ENCODE measurements around the gene GPHN.
"Not testable (repeated sequence)": the region's sequence is repeated elsewhere in the genome, so short reads cannot be mapped to it uniquely, and the experiment has no call there.

GPHN gene

DNA sequence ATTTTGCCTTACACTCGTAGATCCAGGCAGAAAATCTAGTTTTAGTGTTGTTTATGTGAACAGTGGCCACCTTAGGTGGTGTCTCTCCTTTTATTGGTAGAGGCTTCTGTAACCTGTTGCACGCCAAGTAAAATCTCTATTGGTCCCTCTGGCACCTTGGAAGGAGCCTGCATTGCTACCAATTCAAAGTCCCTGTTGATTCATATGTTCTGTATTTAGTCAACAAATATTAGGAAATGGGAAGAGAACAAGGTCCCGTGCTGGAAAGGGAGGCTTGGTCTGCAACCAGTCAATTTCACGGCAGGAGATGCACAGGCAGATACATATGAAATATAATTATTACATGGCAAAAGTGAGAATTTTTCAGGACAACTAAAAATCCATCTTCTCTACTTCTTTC, 6.4 kb upstream of the GPHN start:
- no peak for DNase-seq (ENCODE audit: extremely low read depth in 1 of 2, low read depth in 1 of 2)

DNA sequence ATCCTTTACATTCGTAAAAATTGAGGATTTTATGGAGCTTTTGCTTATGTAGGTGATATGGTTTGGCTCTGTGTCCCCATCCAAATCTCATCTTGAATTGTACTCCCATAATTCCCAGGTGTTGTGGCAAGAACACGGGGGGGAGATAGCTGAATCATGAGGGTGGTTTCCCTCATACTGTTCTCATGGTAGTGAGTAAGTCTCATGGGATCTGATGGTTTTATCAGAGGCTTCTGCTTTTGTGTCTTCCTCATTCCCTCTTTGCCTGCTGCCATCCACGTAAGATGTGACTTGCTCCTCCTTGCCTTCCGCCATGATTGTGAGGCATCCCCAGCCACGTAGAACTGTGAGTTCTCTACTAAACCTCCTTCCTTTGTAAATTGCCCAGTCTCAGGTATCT, 5.1 kb upstream of the GPHN start:
- DNase-seq (ENCODE audit: extremely low read depth in 1 of 2, low read depth in 1 of 2), result not testable (repeated sequence)

DNA sequence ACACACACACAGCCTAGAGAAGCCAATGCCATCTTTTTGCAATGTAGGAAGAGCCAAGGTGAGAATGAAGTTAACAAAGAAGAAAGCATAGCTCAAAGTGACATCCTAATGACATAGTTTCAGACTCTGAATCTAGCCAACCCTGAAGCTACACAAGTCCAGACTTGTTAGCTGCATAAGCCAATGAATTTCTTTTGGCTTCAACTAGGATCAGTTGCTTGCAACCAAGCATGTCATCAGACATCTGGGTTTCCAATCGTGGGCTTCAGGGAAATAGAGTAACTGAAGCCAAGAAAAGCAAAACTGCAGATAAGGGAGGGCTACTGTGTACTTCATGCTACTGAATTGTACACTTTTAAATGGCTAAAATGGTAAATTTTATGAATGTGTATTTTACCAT, 4.4 kb upstream of the GPHN start:
- DNase-seq (ENCODE audit: extremely low read depth in 1 of 2, low read depth in 1 of 2), result no peak

DNA sequence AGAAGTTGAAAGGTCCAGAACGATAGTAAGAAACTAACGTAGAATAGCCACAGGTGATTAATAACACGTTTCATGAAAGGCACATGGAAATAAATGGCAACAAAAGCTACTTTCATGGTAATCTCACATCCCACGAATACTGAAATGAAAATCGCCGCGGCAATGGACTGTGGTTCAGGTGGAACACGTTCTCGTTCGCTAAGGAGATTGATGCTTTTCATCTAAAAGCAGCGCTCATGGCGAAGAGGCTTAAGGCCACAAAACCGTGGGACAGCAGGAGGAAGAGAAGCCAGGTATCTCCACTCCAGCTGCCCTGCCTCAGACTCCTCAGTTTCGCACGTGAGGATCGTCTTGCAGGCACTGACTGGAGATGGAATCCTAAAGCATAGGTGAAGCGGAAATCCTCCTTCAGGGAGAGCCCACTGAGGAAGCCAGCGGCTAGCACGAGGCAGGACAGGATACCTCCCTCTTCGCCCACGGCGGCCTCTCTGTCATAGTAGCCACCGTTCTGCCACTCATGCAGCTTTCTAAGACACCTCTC, 696 bp upstream of the GPHN start:
- no peak for DNase-seq (ENCODE audit: extremely low read depth in 1 of 2, low read depth in 1 of 2)

DNA sequence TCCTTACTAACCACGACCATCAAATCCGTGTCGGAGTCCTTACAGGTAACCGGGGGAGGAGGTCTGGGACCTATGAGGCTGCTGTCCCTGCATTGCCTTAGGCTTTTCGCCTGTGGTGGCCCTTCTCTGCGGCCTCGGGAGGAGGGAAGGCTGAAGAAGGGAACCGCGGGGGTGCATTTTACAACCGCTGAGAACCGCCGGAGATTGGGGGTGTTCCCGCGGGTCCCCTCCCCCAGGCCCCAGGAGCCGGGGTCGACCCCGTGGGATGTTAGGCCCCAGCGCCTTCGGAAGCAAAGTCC, 549 bp downstream of the GPHN start:
- DNase-seq (ENCODE audit: extremely low read depth in 1 of 2, low read depth in 1 of 2), result no peak

DNA sequence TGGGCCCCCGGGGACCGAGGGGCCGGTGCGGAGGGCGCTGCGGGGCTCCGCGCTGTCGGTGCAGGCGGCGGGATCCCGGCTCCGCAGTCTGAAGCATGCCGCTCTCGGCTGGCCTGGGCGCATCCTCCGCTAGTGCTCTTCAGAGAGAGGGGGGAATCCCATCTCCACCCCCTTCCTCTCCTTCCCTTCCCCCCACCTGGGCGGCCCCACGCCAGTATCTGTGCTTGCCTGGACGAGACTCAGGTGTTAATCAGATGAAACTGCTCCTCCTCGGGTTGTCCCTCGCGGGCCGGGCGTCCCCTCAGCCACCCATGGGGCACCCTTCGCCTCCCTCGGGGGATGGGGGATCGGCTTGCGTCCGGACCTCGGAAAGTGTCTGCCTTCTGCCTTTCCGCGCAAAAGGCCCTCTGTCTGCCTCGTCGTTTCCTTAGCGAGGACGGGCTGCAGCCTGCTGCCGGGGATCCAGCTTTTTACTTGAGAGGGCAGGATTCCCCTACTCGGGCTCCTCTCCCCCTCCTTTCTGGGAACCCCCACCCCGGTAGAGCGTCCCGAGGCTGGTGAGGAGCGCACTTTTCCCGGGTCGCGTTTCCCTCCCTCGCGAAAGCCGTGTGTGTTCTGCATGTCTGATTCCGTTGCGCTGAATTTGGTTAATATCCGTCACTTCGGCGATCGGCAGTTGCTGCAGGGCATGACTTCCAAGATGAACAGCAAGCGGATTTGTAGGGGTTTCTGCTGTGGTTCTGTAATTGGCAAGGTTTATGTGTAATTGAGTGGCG, 1.1 kb downstream of the GPHN start:
- DNase-seq (ENCODE audit: extremely low read depth in 1 of 2, low read depth in 1 of 2), result peak in 1 of 2 donors; percentile 7

DNA sequence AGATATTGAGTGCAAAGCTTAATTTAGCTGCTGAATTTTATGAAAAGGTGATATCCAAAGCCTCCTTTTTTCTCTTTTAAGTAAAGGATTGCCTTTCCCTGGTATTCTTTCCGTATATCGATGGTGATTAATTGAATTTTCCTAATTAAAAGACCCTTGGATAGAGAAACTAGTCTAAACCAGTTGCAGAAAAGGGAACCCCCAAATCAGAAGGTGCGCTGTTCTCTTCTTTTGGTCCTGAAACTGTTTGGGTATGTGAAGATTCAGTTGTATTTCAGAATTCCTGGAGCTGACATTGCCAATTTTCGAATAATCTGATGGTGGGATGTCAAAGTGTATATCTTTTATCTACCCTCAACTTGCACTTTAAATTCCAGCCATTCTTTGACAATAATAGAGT, 1.9 kb downstream of the GPHN start:
- no peak for DNase-seq (ENCODE audit: extremely low read depth in 1 of 2, low read depth in 1 of 2)

DNA sequence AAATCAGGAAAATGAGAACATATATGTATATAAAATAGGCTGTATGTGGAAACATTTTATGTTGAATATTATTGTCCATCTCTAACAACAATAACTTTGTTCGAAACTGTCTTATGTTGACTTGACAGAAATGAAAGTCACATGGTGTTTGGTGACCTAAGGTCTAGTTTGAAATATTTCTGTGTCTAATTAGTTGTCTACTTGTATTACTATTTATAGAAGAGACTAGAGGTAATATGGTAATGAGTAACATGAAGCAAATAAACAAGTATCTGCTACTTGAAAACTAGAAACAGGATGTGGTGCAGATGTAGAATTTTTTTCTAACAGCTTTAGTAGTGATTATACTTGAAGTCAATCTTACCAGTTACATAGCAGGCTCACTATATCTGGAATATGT, 3.9 kb downstream of the GPHN start:
- DNase-seq (ENCODE audit: extremely low read depth in 1 of 2, low read depth in 1 of 2), result no peak

DNA sequence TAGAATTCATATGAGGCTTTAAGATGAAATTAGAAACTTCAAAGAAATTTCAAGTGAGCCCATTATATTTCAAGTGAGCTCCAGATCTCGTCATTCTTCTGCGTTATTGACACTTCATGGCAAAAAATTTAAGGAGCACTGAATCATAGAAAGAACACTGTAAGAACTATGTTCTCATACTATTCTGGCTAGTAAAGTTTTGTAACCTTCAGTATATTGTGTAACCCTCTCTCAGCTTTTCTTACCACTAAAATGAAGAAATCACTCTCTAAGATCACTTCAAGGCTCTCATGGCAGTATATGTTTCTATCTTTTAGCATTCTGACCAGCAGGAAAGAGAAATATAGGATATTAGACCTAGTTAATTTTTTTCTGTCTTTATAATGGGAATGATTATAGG, 6.3 kb downstream of the GPHN start:
- no peak for DNase-seq (ENCODE audit: extremely low read depth in 1 of 2, low read depth in 1 of 2)

DNA sequence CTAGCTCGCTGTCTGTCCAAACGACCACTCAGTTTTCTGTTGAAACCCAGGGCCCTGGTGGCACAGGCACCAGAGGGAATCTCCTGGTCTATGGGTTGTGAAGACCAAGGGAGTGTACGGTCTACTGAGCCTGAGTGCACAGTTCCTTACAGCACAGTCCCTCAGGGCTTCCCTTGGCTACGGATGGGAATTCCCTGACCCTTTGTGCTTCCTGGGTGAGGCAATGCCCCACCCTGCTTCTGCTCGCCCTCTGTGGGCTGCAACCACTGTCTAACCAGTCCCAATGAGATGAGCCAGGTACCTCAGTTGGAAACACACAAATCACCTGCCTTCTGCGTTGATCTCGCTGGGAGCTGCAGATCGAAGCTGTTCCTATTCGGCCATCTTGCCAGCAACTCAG, 22.6 kb downstream of the GPHN start:
- no peak for DNase-seq (ENCODE audit: extremely low read depth in 1 of 2, low read depth in 1 of 2)

DNA sequence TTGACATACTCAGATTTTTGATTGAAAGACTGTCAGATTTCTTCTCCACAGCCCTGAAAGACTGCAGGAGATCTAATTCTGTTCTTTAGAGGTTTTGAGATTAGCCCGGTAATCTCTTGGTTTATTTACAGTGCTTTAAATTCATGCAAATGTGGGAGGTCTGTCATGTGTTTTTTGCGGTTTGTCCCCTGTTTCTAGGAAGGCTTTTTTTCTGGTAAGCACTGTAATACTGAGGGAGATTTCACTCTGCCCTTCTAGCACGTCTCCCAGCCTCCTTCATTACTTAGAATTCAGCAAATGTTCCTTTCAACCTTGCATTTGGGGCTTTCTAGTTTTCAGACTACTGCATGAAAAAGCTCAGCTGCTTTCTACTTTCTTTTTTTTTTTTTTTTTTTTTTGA, 31.1 kb downstream of the GPHN start:
- DNase-seq (ENCODE audit: extremely low read depth in 1 of 2, low read depth in 1 of 2), result no peak

DNA sequence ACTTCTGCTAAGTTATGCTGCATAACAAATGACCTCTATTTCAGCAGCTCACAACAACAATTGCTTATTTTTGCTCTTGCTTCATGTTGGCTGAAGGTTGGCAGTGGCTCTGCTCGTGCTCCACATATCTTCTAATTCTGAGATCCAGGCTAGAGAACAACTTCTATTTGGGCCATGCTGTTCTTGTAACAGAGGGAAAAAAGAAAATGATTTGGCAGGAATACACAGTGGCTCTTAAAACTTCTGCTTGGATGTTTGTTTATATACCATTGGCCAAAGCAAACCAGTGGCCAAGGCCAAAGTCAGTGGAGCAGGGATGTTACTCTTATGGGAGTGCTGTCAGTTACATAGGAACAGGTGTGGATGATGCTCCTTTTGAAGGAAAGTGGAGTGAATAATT, 32.1 kb downstream of the GPHN start:
- no peak for DNase-seq (ENCODE audit: extremely low read depth in 1 of 2, low read depth in 1 of 2)

DNA sequence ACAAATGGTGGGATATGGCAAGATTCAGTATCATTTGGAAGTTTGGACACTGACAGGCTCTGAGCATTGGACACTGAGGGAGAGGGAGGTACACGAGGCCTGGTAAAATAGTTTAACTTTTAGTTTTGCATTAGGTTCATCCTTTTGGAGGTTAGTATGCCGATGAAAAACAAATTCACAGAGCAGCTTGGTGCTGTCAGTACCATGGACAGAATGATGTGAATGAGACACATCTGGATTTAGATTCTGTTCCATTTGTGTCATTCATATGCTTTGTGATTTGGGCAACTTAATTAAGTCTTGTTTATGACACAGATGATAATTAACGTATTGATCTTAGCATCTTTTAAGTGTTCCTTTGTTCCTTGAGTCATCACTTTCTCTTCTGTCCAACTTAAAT, 33.7 kb downstream of the GPHN start:
- no peak for DNase-seq (ENCODE audit: extremely low read depth in 1 of 2, low read depth in 1 of 2)

DNA sequence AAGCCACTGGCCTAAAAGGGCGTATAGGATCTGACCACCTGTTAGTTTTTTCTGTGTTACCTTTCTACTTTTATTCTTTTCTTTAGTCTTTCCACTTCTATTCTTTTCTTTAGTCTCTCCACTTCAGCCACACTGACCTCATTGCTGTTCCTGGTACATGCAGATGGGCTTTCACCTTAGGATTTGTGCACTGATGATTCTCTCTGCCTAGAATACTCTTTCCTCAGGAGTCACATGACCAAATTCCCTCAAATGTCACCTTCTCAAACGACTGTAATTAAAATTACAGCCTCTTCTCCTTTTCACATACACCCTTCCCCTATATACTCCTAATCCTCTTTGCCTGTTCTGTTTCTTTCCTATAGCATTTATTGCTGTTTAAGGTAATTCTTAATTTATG, 36.0 kb downstream of the GPHN start:
- no peak for DNase-seq (ENCODE audit: extremely low read depth in 1 of 2, low read depth in 1 of 2)

DNA sequence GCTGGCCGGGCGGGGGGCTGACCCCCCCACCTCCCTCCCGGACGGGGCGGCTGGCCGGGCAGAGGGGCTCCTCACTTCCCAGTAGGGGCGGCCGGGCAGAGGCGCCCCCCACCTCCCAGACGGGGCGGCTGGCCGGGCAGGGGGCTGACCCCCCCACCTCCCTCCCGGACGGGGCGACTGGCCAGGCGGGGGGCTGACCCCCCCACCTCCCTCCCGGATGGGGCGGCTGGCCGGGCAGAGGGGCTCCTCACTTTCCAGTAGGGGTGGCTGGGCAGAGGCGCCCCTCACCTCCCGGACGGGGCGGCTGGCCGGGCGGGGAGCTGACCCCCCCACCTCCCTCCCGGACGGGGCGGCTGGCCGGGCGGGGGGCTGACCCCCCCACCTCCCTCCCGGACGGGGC, 37.2 kb downstream of the GPHN start:
- not testable (repeated sequence) for DNase-seq (ENCODE audit: extremely low read depth in 1 of 2, low read depth in 1 of 2)

DNA sequence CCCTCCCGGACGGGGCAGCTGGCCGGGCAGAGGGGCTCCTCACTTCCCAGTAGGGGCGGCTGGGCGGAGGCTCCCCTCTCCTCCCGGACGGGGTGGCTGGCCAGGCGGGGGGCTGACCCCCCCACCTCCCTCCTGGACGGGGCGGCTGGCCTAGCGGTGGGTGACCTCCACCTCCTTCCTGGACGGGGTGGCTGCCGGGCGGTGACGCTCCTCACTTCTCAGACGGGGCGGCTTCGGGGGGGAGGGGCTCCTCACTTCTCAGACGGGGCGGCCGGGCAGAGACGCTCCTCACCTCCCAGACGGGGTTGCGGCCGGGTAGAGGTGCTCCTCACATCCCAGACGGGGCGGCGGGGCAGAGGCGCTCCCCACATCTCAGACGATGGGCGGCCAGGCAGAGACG, 37.8 kb downstream of the GPHN start:
- not testable (repeated sequence) for DNase-seq (ENCODE audit: extremely low read depth in 1 of 2, low read depth in 1 of 2)

DNA sequence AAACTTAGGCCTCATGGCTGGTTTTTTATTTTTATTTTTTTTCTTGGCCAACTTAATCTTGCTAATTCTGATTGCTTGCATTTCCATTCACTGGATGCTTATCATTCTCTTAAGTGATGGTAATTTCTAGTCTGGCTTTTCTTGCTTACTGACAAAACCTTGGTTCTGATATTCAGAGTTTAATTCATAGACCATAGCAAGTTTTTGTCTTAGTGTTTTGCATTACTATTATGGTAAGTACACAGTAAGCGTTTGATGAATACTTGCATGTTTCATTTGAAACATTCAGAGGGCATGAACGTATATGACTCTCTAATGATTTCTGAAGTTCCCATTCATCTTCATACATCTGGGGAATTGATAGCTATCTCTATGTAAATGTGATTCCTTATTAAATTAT, 55.8 kb downstream of the GPHN start:
- DNase-seq (ENCODE audit: extremely low read depth in 1 of 2, low read depth in 1 of 2), result no peak

DNA sequence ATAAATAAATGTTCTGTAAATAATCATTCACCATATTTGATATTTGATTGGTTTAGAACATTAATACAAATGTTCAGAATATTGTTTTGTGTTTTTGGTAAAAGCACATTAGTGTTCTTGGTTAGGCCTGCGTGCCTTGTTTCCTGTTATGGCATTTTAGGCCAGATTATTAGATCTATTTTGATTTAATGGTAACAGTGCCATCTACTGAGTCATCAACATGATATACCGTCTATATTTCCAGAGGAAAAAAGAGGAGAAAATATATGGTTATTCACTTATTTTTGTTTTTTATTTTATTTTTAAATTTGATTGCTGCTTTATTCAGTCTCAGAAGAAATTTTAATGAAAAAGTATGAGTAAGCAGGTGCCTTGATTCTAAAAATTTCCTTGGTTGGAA, 60.3 kb downstream of the GPHN start:
- DNase-seq (ENCODE audit: extremely low read depth in 1 of 2, low read depth in 1 of 2), result no peak

DNA sequence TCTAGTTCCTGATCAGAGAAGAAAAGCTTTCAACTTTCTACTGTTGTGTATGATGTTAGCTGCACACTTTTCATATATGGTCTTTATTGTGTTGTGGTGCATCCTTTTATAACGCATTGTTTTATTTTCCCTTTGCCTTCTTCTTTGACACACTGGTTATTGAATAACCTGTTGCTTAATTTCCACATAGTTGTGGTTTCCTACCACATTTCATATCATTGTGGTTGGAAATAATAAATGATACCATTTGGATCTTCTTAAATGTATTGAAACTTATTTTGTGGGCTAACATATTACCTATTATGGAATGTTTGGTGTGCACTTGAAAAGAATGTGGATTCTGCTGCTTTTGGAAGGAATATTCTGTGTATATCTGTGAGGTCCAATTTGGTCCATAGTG, 64.9 kb downstream of the GPHN start:
- no peak for DNase-seq (ENCODE audit: extremely low read depth in 1 of 2, low read depth in 1 of 2)

DNA sequence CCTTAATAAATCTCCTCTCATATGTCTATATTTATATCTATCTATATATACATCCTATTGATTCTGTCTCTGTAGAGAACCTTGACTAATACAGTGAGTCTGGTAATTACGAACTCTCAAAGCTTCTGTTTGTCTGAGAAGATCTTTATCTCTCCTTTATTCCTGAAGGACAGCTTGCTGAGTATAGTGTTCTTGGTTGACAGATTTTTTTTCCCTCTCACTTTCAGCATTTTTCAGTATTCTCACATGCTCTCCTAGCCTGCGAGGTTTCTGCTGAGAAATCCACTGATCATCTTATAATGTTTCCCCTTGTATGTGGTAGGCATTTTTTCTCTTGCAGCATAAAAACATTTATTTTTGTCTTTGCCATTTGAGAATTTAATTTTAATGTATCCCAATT, 67.1 kb downstream of the GPHN start:
- DNase-seq (ENCODE audit: extremely low read depth in 1 of 2, low read depth in 1 of 2), result no peak

DNA sequence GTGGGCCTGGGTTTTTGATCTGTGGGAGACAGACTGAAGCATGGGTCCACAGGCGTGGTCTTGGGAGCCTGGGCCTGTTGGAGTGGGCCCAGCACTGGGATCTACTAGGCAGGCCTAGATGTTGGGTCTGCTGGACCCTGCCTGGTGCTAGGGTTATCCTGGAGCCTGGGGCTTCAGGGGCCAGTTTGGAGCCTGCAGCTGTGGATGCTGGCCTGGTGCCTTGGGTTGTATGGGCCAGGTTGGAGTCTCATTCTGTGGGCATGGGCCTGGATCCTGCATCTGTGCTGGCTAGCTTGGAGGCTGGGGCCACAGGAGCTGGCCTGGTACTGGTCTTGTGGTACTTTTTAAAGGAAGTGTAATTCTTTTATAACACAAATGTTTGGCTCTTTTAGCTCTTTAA, 68.0 kb downstream of the GPHN start:
- DNase-seq (ENCODE audit: extremely low read depth in 1 of 2, low read depth in 1 of 2), result no peak

DNA sequence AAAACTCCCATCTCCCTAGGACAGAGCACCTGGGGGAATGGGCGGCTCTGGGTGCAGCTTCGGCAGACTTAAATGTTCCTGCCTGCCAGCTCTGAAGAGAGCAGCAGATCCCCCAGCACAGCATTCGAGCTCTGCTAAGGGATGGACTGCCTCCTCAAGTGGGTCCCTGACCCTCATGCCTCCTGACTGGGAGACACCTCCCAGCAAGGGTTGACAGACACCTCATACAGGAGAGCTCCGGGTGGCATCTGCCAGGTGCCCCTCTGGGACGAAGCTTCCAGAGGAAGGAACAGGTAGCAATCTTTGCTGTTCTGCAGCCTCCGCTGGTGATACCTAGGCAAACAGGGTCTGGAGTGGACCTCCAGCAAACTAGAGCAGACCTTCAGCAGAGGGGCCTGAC, 79.8 kb downstream of the GPHN start:
- DNase-seq (ENCODE audit: extremely low read depth in 1 of 2, low read depth in 1 of 2), result not testable (repeated sequence)

DNA sequence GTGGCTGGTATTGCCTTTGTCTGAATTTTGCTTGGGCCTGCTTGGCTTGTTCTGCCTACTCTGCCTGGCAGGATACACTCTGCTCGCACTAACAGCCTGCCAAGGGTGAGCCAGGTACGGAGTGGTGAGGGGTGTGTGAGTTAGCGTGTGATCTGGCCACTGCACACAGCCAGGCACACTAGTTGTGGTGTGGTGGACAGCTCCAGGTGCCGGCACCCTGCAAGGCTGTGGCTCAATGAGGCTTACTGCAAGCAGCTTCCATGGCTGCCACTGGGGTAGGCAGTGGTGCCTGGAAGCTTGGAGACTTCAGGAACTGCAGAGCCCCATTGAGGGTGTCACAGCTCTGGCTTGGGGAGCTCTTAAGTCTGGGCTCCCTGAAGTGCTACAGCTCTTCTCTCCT, 87.4 kb downstream of the GPHN start:
- DNase-seq (ENCODE audit: extremely low read depth in 1 of 2, low read depth in 1 of 2), result no peak
